ACC112 (cell line): ENCODE measurements around the gene OSBPL1A.

Source experiments
- H2AFZ ChIP-seq: fragments of 200-600 bp; sonication (generic); one replicate; pipeline ENCODE4 v1.6.0; 2017; ENCODE audit warnings: antibody characterized with exemption, low read length; ENCODE audit not compliant: unreplicated experiment
- H3K27ac ChIP-seq: fragments of 200-600 bp; sonication (generic); 2 replicates; pipeline ENCODE4 v1.5.1; 2014; ENCODE audit warnings: low read depth, mild to moderate bottlenecking, antibody characterized with exemption, low read length, moderate library complexity
- H3K27me3 ChIP-seq: fragments of 200-600 bp; sonication (generic); 2 replicates; pipeline ENCODE4 v1.6.1; 2014; ENCODE audit warnings: mild to moderate bottlenecking, antibody characterized with exemption, low read length, moderate library complexity, mixed read lengths; ENCODE audit not compliant: insufficient read depth
- H3K36me3 ChIP-seq: fragments of 200-600 bp; sonication (generic); 2 replicates; pipeline ENCODE4 v1.6.1; 2016; ENCODE audit warnings: mild to moderate bottlenecking, antibody characterized with exemption, low read length, moderate library complexity, mixed read lengths; ENCODE audit not compliant: insufficient read depth
- H3K4me1 ChIP-seq: fragments of 200-600 bp; sonication (generic); one replicate; pipeline ENCODE4 v1.6.1; 2016; ENCODE audit warnings: low read length, mixed read lengths; ENCODE audit not compliant: insufficient read depth, unreplicated experiment, control insufficient read depth
- H3K4me3 ChIP-seq: fragments of 200-600 bp; sonication (generic); 2 replicates; pipeline ENCODE4 v1.5.1; 2014; ENCODE audit warnings: mild to moderate bottlenecking, low read depth, low read length
- H3K79me2 ChIP-seq: fragments of 200-600 bp; sonication (generic); one replicate; pipeline ENCODE4 v1.6.0; 2016; ENCODE audit warnings: low read length; ENCODE audit not compliant: control insufficient read depth, unreplicated experiment, insufficient read depth

Gene OSBPL1A

GRCh38 chr18:24300703-24301102 lies 96.9 kb downstream of the OSBPL1A start:
- no peaks in the 10 kb centered on the region for H3K4me1 ChIP-seq
- no peaks in the 10 kb centered on the region for H3K27me3 ChIP-seq
- no peak overlapping the region for H2AFZ ChIP-seq
- no peaks in the 10 kb centered on the region; the same call in 1 of the 2 replicates for H3K36me3 ChIP-seq
- no peak overlapping the region for H3K27ac ChIP-seq
- H3K4me3 ChIP-seq, result no peak overlapping the region
- H3K79me2 ChIP-seq, result no peaks in the 10 kb centered on the region

- no peak overlapping the region for H2AFZ ChIP-seq
- H3K27ac ChIP-seq, result no peak overlapping the region
- H3K36me3 ChIP-seq, result no peaks in the 10 kb centered on the region; the same call in 1 of the 2 replicates
- no peaks in the 10 kb centered on the region for H3K79me2 ChIP-seq
- no peaks in the 10 kb centered on the region for H3K27me3 ChIP-seq
- H3K4me3 ChIP-seq, result no peak overlapping the region
- no peaks in the 10 kb centered on the region for H3K4me1 ChIP-seq
Measured at GRCh38 chr18:24296276-24296675, 101.3 kb downstream of the OSBPL1A start.

GRCh38 chr18:24293254-24293653 lies 104.4 kb downstream of the OSBPL1A start:
- H3K27ac ChIP-seq, result no peak overlapping the region
- no peak overlapping the region for H3K4me3 ChIP-seq
- no peak overlapping the region for H2AFZ ChIP-seq
- H3K27me3 ChIP-seq, result no peaks in the 10 kb centered on the region
- H3K79me2 ChIP-seq, result no peaks in the 10 kb centered on the region
- H3K4me1 ChIP-seq, result no peaks in the 10 kb centered on the region
- H3K36me3 ChIP-seq, result no peaks in the 10 kb centered on the region

GRCh38 chr18:24278591-24278990 lies 119.0 kb downstream of the OSBPL1A start:
- H3K27me3 ChIP-seq, result no peaks in the 10 kb centered on the region

GRCh38 chr18:24277516-24278195 lies 120.0 kb downstream of the OSBPL1A start:
- no peak overlapping the region for H3K4me3 ChIP-seq
- H3K79me2 ChIP-seq, result no peaks in the 10 kb centered on the region
- H2AFZ ChIP-seq, result no peak overlapping the region
- H3K4me1 ChIP-seq, result peaks cover 8% of the 10 kb centered on the region
- H3K36me3 ChIP-seq, result no peaks in the 10 kb centered on the region
- no peak overlapping the region for H3K27ac ChIP-seq
- H3K27me3 ChIP-seq, result no peaks in the 10 kb centered on the region

More at GRCh38 chr18:24278591-24278990, 119.0 kb downstream of the OSBPL1A start:
- Histone ChIP-seq H3K4me1 (peaks cover under 1% of the 10 kb centered on the region), H2AFZ (no peak overlapping the region), H3K79me2 (no peaks in the 10 kb centered on the region), H3K36me3 (no peaks in the 10 kb centered on the region), H3K27ac (no peak overlapping the region), H3K4me3 (no peak overlapping the region)

GRCh38 chr18:24276994-24277393 lies 120.6 kb downstream of the OSBPL1A start:
- Histone ChIP-seq H3K79me2 (no peaks in the 10 kb centered on the region), H2AFZ (no peak overlapping the region), H3K27ac (no peak overlapping the region), H3K27me3 (no peaks in the 10 kb centered on the region), H3K4me1 (peaks cover 8% of the 10 kb centered on the region), H3K36me3 (no peaks in the 10 kb centered on the region), H3K4me3 (no peak overlapping the region)

GRCh38 chr18:24274837-24275236 lies 122.8 kb downstream of the OSBPL1A start:
- Histone ChIP-seq H3K27ac (no peak overlapping the region), H3K4me3 (no peak overlapping the region), H3K4me1 (peaks cover 13% of the 10 kb centered on the region), H3K27me3 (no peaks in the 10 kb centered on the region), H2AFZ (no peak overlapping the region), H3K79me2 (peaks cover 8% of the 10 kb centered on the region), H3K36me3 (no peaks in the 10 kb centered on the region)

GRCh38 chr18:24273596-24273995 lies 124.0 kb downstream of the OSBPL1A start:
- Histone ChIP-seq H3K79me2 (peaks cover 16% of the 10 kb centered on the region), H3K36me3 (no peaks in the 10 kb centered on the region), H3K4me3 (no peak overlapping the region), H3K4me1 (peaks cover 16% of the 10 kb centered on the region), H3K27ac (no peak overlapping the region), H2AFZ (no peak overlapping the region), H3K27me3 (no peaks in the 10 kb centered on the region)

- Histone ChIP-seq H3K36me3 (no peaks in the 10 kb centered on the region), H2AFZ (peak overlapping the region; percentile 97), H3K79me2 (peaks cover 18% of the 10 kb centered on the region), H3K27ac (peak overlapping the region; percentile 47), H3K4me1 (peaks cover 16% of the 10 kb centered on the region), H3K27me3 (no peaks in the 10 kb centered on the region), H3K4me3 (peak overlapping the region; percentile 91)
Measured at GRCh38 chr18:24272229-24272525, 125.4 kb downstream of the OSBPL1A start.

GRCh38 chr18:24271381-24272228 lies 126.0 kb downstream of the OSBPL1A start:
- H3K4me3 ChIP-seq, result peak overlapping the region; percentile 91
- H3K79me2 ChIP-seq, result peaks cover 18% of the 10 kb centered on the region
- H3K27ac ChIP-seq, result peak overlapping the region; percentile 24; the same call in 1 of the 2 replicates

GRCh38 chr18:24270937-24271380 lies 126.7 kb downstream of the OSBPL1A start:
- peak overlapping the region; percentile 7 for H3K27ac ChIP-seq
- peak overlapping the region; percentile 91 for H3K4me3 ChIP-seq
- H2AFZ ChIP-seq, result peak overlapping the region; percentile 80
- no peaks in the 10 kb centered on the region for H3K27me3 ChIP-seq
- no peaks in the 10 kb centered on the region for H3K36me3 ChIP-seq
- peaks cover 18% of the 10 kb centered on the region for H3K79me2 ChIP-seq
- H3K4me1 ChIP-seq, result peaks cover 16% of the 10 kb centered on the region

More at GRCh38 chr18:24271381-24272228, 126.0 kb downstream of the OSBPL1A start:
- Histone ChIP-seq H3K27me3 (no peaks in the 10 kb centered on the region), H3K36me3 (no peaks in the 10 kb centered on the region), H3K4me1 (peaks cover 16% of the 10 kb centered on the region), H2AFZ (peak overlapping the region; percentile 80)
